HG03039 (cell line): Measurements from ENCODE around the gene CFAP300.

Source experiments
- ATAC-seq: cut with Tn5 transposase; IDR thresholded peaks from one replicate; pipeline ENCODE4 v1.9.1; 2021; ENCODE audit warnings: mild to moderate bottlenecking, moderate library complexity; ENCODE audit not compliant: unreplicated experiment

CFAP300 gene

DNA sequence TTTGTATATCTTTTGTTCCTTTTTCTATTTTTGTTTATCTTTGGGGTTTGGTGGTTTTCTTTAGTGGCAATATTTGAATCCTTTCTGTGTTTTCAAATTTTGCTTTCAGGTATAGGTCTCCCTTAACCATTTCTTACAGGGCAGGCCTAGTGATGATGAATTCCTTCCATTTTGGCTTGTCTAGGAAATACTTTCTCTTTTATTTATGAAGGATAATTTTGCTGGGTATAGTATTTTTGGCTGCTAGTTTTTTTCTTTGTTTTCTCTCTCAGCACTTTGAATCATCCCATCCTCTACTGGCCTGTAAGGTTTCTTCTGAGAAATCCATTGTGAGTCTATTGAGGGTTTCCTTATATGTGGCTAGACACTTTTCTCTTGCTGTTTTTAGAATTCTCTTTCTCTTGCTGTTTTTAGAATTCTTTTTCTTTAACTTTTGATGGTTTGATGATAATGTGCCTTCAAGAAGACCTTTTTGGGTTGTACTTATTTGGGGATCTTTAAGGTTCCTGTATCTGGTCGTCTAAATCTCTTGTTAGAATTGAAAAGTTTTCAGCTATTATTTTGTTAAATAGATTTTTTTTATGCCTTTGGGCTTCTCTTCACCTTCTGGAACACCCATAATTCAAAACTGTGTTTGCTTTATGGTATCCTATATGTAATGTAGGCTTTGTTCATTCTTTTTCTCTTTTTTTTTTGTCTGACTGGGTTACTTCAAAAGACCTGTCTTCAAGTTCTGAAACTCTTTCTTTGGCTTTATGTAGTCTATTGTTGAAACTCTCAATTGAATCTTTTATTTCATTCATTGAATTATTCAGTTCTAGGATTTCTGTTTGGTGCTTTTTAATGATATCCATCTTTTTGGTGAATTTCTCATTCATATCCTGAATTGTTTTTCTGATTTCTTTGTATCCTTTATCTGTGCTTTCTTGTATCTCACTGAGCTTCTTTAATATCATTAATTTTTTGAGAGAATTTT lies 24.5 kb downstream of the CFAP300 start:
- no peak for ATAC-seq

DNA sequence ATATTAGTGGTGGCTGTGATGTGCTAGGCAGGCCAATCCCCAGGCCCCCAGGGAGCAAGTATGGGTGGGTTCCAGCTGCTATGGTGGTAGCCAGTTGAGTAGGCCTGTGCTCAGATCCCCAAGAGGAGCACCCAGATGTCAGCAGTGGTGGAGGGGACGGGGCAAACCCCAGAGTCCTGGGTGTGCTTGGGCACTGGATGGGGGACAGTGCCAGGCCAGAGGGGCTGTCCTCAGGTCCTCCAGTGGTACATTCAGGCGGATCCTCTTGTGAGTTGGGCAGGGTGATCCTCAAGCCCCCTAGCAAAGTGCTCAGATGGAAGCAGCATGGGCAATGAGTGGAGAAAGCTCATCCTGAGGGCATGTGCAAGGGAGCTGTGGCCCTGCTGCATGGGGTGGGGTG lies 26.0 kb downstream of the CFAP300 start:
- no peak for ATAC-seq

DNA sequence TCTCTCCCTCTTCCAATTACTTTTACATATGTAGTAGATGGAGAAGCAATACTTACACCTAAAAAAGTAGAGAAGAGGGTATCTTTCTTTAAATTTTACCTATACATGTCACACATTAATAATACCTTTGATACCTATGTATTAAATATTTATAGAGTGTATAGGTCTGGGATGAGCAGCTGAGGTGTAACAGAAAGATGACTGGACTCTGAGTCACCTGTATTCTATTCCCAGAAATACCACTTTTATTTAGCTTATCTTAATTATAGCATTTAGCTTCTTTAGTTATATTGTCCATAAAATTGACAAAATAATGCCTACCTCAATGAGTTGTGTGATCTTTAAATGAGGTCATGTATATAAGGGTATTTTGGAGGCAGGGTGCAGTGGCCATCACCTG lies 32.4 kb downstream of the CFAP300 start:
- no peak for ATAC-seq

DNA sequence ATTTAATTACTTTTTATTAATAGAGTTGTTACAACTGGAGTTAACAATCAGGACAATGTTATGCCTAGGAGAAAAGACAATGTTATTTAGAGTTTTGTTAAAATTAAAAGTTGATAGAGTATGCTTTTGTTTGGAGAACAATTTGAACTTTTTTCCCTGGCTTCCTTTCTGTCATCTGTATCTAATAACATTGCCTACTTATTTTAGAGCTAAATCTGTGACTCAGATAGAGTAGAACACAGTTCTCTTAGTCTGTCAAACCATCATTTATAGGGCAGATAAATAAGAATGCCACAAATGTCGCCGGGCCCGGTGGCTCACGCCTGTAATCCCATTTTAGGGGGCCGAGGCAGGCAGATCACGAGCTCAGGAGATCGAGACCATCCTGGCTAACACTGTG lies 34.1 kb downstream of the CFAP300 start:
- ATAC-seq, result no peak

DNA sequence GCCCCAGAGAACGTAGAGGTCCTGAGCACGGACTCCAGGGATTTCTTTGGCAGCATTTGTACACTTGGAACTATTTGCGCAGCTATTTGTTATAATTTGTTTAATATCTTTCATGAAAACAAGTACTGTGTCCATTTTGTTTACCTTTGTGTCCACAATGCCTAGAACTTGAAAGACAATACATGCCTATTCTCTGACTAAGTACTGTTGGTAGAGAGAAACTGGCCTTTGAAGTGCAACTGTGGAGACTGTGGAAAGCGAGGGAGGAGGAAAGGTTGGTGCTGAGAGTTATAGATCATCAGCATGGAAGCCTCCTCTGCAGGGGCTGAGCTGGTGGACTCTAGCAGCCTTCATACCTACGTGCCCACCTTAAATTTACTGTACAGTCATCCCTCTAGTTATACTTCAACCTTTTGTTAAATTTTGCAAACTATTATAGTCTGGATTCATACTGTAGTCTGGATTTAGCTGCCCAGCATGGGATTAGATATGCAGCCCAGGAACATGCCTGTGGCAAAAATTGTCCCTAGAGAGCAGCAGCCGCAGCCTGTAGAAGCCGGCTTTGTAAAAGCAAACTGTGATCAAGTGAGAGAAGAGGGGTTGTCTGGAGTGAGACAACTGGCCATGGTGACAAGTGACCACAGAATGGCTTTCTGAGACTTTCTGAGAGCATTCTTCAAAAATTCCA lies 38.8 kb downstream of the CFAP300 start:
- ATAC-seq, result no peak

DNA sequence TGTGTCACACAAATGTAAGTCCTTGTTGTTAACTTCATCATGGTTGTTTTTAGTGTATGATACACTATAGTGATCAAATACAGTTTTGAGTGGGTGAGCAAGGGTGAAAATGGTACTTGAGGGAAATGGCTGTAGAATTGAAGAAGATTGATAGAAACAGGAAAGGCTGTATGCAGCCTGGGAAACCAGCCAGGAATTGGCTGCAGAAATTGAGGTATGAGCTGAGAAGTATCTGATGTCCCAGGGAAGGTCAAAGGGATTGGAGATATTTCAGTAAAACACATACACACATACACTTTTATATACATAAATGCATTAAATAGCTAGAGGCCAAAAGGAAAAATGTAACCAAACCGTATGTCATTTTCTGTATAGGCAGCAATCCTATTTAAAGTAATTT lies 49.9 kb downstream of the CFAP300 start:
- no peak for ATAC-seq

DNA sequence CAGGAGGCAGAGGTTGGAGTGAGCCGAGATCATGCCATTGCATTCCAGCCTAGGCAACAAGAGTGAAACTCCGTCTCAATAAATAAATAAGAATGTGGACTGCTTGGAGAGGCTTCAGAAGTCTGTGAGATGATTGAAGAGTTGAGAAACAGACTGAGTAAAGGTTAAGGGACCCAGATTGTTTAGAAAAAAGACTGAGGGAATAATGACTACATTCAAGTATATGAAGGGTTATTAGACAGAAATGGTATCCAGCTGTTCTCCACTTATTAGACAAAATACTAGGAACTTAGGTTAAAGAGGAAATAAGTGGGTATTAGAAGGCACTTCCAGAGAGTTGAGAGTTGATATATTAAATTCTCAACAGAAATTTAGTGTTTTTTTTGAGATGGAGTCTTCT lies 52.5 kb downstream of the CFAP300 start:
- ATAC-seq, result no peak

DNA sequence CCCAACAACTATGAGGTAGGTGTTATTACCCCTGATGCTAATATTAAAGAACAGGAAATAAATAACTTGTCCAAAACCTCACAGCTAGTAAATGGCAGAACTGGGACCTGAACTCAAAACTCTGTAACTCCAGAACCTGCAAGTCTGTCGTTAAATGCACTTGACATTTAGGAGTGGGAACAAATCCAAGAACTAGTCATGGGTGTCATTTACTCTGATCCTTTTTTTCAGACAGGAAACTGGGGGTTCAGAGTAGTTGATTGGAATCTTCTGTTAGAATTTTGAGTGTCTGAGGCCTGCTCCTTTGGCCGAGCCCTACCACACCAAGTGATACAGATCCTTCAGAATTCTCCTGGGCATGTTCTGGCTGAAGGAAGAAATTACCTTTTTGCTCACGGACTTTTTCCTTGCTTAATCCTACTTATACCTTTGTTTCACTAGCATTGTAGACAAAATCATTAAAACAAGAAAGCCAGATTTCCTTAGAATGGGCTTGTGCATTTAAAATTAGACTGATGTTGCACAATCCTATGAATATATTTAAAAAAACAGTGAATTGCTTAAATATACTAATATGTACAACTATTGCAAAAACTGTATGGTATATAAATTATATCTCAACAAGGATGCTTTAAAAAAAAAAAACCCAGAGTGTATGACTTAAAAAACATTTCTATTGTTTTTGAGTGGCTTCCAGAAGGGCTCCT lies 61.6 kb downstream of the CFAP300 start:
- ATAC-seq, result no peak

DNA sequence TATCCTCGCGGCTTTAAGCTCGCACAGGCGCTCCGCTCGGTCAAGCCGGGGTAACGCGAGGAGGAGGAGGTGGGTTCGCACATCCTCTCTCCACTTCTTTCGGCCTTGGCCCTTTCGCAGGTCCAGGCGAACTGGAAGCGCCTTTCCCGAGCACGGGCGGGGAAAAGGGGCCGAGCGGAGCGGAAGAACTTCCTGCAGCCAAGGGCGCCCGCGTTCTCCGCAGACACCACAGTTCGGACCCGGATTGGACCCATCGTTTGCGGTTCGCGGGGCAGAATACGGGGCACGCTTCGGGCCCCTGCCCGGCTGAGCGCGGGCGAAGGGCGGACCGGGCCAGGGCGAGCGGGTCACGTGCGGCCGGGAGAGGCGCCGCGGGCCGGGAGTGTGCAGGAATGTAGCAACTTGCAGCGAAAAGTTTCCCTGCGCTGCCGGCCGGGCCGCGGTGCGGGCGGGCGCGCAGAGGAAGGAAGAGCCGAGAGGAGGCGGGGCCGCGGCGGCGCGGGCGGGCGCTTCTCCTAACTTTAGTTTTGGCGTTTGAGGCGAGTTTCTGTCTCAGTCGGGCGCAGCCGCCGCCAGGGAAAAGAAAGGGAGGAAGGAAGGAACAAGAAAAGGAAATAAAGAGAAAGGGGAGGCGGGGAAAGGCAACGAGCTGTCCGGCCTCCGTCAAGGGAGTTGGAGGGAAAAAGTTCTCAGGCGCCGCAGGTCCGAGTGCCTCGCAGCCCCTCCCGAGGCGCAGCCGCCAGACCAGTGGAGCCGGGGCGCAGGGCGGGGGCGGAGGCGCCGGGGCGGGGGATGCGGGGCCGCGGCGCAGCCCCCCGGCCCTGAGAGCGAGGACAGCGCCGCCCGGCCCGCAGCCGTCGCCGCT lies 62.9 kb downstream of the CFAP300 start, which contains the start of gene YAP1:
TSS of gene YAP1 (plus strand) at position 552 of the 865 bp plus-strand sequence. CDS start 402 bp downstream, outside the sequence.
- peak; percentile 84 for ATAC-seq

DNA sequence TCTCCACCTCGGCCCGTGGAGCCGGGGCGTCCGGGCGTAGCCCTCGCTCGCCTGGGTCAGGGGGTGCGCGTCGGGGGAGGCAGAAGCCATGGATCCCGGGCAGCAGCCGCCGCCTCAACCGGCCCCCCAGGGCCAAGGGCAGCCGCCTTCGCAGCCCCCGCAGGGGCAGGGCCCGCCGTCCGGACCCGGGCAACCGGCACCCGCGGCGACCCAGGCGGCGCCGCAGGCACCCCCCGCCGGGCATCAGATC lies 63.4 kb downstream of the CFAP300 start:
- no peak for ATAC-seq

DNA sequence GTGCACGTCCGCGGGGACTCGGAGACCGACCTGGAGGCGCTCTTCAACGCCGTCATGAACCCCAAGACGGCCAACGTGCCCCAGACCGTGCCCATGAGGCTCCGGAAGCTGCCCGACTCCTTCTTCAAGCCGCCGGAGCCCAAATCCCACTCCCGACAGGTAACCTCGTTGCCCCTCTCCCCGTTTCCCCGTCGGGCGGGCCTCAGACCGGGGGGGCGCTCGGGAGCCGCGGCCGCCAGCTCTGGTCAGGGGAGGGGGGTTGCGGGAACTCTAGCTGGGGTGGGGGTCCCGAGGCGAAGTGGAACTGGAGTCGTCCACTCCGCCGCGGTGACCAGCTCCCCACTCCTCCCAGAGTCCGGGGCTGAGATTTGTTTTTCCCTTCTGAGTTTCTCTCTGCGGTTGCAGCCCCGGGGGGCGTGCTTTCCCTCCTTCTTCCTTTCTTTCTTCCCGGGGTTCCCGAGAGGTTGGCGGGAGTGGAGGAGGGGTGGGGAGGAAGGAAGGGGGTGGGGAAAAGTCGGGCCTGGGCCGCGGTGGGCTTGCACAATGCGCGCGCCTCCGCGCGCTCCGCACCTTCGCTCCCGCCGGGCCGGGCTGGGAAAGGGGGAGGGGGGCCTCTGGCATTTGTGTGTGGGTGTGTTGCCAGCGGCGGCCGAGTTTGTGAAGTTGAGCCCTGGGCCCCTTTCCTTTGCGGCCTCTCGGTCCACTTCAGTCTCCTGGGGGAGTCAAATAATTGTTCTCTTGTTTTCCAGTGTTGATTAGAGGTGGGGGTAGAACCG lies 64.0 kb downstream of the CFAP300 start:
- ATAC-seq, result peak; percentile 2

DNA sequence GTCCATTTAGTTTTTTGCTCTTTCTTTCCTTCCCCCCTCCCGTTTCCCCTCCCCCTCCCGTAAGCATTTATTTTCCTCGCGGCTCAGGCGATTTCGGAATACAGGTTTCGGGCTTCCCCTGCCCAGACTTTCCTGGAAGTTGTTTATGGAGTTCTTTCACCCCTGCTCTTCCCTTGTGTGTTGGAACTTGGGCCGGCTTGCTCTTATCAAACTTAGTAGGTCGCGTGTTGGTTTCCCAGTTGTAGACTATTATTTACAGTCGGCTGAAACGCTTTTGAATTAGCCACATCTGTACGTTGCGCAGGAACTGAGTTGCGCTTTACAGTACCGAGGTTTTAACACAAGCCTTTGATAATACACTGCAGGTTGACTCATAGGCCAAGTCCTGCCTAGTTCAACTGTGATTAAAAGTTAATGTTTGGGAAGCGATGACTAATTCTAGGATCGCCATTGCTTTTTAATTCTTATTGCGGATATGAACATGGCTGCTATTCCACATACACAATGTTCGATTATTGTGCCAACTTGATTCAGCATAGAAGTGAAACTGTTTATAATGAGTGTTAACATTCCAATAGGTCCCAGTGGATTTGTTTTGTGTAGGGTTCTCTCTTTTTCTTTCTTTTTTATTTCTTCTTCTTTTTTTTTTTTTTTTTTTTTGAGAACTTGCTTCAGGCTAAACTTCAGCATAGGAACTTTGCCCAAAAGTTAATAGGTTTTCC lies 64.7 kb downstream of the CFAP300 start:
- ATAC-seq, result no peak

DNA sequence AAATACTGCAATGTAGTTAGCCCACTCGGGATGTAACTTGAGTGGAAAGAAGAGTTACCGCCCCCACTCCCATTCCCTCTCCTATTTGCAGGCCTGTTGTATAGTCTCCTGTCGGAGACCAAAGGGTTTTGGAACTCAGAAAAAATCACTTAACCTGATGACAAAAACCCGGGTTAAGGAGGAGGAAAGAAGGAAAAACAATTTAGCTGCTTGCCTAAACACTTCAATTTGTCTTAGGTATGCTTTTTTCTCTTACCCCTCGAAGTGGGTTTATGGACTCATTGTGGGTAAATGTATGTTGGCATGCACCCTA lies 65.2 kb downstream of the CFAP300 start:
- ATAC-seq, result no peak

DNA sequence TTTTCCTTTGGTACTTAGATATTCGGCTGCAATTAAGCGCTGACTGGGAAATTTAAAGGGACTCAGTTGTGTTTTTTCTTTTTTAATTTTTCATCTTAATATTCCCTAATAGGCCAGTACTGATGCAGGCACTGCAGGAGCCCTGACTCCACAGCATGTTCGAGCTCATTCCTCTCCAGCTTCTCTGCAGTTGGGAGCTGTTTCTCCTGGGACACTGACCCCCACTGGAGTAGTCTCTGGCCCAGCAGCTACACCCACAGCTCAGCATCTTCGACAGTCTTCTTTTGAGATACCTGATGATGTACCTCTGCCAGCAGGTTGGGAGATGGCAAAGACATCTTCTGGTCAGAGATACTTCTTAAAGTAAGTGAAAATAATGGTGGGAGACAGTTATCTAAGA lies 66.8 kb downstream of the CFAP300 start:
- no peak for ATAC-seq

DNA sequence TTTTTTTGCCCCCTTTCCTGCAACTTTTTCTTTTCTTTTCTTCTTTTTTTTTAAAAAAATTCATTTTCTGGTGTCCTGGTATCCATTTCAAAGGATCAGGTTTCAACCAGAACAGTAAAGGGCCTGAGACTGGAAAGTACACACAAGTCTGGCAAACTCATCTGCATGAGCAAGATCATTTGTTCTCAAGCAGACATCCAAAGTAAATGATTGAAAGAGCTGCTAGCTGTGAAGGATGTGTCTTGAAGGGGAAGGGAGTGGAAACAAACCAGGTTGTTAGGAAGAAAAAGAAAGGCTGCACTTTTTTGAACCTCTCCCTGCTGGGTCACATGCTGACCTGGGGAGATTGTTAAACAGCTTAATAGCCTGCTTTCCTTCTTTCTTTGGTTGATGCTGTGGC lies 68.3 kb downstream of the CFAP300 start:
- no peak for ATAC-seq

DNA sequence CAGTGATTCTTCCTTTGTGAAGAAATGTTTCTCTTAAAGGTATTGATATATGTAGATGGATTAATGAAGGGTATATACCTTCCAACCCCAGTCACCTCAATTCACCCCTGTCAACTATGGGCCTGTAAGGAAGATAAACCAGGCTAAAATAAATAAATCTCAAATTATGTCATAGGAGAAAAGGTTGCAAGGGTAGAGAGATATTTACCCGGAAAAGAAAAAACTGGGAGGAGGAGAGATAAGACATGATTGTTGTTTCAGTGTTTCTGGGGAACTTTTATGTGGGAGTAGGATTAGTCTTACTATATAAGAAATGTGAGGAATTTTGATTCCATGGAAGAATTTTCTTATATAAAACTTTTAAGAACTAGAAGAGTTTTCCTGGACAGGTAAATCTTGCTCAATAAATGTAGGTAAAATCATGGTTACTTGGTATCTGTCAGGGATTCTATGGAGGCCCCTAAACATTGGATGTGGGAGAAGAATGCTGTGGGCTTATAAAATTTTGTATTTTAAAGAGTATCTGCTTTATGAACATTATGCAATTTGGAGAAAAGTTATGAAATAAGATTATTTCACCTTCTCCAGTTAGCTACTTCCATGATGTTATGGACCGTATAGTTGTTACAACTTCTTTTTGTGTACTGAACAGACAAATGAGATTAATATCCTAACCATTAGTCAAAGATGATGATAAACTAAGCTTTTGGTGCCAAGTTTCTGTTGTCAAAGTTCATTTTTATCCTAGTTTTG lies 69.4 kb downstream of the CFAP300 start:
- no peak for ATAC-seq

DNA sequence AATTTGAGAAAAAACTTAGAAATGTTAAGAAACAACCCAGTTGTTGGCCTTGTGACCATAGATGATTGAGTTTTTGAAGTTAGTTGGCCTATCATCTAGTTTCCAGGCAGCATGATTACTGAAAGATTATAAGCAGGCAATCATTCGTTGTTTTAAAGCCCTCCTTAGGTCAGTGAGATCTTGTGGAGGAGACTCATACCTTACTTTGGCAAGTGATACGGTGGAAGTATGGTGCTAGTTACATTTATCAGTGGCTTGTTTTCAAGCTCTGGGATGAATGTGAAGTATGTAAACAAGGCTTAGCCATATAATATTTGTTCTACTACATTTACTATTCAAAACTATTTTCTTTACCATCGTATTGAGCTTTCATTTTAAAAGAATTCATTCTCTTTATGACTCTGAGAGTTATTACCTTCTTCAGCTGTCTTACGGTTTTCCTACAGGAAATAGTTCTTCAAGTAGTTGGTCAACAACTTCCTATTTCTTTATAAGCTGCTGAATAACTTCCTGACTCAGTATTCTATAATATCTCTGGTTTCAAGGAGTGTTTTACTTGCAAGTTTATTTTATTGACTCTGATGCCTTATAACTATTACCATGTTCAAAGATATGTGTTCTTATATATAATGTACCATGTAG lies 70.4 kb downstream of the CFAP300 start:
- ATAC-seq, result no peak

DNA sequence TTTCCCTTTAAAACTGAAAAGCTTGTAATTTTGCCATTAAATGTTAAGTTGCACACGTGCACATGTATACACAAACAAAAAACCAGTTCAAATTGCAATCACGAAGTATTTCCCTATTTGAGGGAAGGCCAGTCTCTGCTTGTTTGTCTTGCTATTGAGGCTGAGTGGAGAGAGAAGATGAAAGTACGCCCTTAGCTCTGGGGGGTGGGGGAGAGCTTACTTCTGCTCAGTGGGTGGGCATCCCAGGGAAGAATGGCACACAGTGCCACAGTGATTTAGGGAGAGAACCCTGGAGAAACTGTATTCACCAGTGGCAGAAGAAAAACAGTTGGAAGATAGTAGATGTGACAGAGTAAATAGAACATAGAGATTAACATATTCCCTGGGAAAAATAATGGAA lies 71.7 kb downstream of the CFAP300 start:
- no peak for ATAC-seq
